ENCODE data around the gene DSTN.
A peak's percentile ranks its signal among the peaks of the same experiment; 100 is the strongest.

The DSTN gene

GRCh38 chr20:17543531-17544131 lies 26.2 kb upstream of the DSTN start:
- no peak for TF ChIP-seq CTCF (IDR thresholded peaks at IDR 0.05; ENCODE audit: control insufficient read depth, extremely low read depth, insufficient read depth)
- no peak overlapping the region for H3K4me3 ChIP-seq (ENCODE audit: low read depth, low read length)
- no peak for DNase-seq (ENCODE audit: low read depth)

- TF ChIP-seq CTCF (IDR thresholded peaks at IDR 0.05; ENCODE audit: control insufficient read depth, extremely low read depth, insufficient read depth): no peak
- no peak overlapping the region for H3K4me3 ChIP-seq (ENCODE audit: low read depth, low read length)
- DNase-seq (ENCODE audit: low read depth): no peak
These were observed 24.7 kb upstream of the DSTN start for GRCh38 chr20:17545127-17545526.

- H3K4me3 ChIP-seq (ENCODE audit: low read depth, low read length): no peak overlapping the region
- no peak for DNase-seq (ENCODE audit: low read depth)
- TF ChIP-seq CTCF (IDR thresholded peaks at IDR 0.05; ENCODE audit: control insufficient read depth, extremely low read depth, insufficient read depth): no peak
These were observed 20.7 kb upstream of the DSTN start for GRCh38 chr20:17549131-17549530.

GRCh38 chr20:17555106-17555505 lies 14.8 kb upstream of the DSTN start:
- DNase-seq (ENCODE audit: low read depth): no peak
- TF ChIP-seq CTCF (IDR thresholded peaks at IDR 0.05; ENCODE audit: control insufficient read depth, extremely low read depth, insufficient read depth): no peak
- no peak overlapping the region for H3K4me3 ChIP-seq (ENCODE audit: low read depth, low read length)

GRCh38 chr20:17556837-17557674 lies 12.8 kb upstream of the DSTN start:
- DNase-seq (ENCODE audit: low read depth): peak; percentile 83
- no peak for TF ChIP-seq CTCF (IDR thresholded peaks at IDR 0.05; ENCODE audit: control insufficient read depth, extremely low read depth, insufficient read depth)
- peak overlapping the region; percentile 30 for H3K4me3 ChIP-seq (ENCODE audit: low read depth, low read length)

- peak overlapping the region; percentile 30 for H3K4me3 ChIP-seq (ENCODE audit: low read depth, low read length)
- TF ChIP-seq CTCF (IDR thresholded peaks at IDR 0.05; ENCODE audit: control insufficient read depth, extremely low read depth, insufficient read depth): no peak
- DNase-seq (ENCODE audit: low read depth): peak; percentile 87
These were observed 12.2 kb upstream of the DSTN start for GRCh38 chr20:17557675-17558006.
